GM10248 (cell line): ENCODE results near the gene CATSPERD.

ENCODE experiments used
- CTCF ChIA-PET: fragments of 300-600 bp; sonication (Branson Sonifier 250); formaldehyde crosslinking; extraction: SDS; loops from one replicate; lab custom pipeline; 2021; ENCODE audit warnings: antibody characterized with exemption; lab: Yijun Ruan, JAX
- POLR2A ChIA-PET: fragments of 350-650 bp; sonication (Branson Sonifier 250); formaldehyde crosslinking; extraction: SDS; loops from one replicate; lab custom pipeline; 2020; ENCODE audit warnings: antibody characterized with exemption; lab: Yijun Ruan, JAX
- DNase-seq: peaks from one replicate; pipeline ENCODE4 v3.0.0; 2012; ENCODE audit errors: extremely low spot score
- TF ChIP-seq, protein P1 (sequence below): IDR thresholded peaks from 2 replicates; pipeline ENCODE4 v1.5.1; 2012; ENCODE audit warnings: mild to moderate bottlenecking, low read depth; ENCODE audit errors: extremely low read depth, missing control alignments, control extremely low read depth

CATSPERD gene

DNA sequence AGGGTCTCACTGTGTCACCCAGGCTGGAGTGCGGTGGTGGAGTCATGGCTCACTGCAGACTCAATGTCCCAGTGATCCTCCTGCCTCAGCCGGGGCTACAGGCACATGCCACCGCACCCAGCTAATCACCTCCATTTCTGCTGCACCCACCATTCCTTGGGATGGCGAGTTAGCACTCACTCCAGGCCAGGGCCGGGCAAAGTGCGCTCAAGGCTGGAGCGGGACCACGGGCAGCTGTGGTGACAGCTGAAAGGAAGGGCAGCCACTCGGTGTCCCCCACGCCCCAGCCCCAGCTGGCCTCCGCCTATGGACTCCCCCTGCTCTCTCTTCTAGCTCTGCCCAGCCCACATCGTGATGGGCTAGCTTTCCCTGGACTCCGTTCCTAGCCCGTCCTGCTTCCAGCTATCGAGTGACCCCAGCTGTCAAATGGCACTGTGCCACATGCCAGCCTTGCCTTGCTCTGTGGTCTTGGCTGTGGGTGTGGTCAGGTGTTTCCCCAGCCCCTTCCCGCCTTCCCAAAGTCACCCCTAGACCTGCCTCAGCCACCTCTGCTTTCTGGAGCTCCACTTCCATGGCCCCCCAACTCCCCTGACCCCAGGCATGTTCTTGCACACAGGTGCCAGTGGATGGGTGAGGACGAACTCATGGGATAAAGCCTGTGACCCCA, 44.2 kb upstream of the CATSPERD start:
- TF ChIP-seq, protein P1, sequence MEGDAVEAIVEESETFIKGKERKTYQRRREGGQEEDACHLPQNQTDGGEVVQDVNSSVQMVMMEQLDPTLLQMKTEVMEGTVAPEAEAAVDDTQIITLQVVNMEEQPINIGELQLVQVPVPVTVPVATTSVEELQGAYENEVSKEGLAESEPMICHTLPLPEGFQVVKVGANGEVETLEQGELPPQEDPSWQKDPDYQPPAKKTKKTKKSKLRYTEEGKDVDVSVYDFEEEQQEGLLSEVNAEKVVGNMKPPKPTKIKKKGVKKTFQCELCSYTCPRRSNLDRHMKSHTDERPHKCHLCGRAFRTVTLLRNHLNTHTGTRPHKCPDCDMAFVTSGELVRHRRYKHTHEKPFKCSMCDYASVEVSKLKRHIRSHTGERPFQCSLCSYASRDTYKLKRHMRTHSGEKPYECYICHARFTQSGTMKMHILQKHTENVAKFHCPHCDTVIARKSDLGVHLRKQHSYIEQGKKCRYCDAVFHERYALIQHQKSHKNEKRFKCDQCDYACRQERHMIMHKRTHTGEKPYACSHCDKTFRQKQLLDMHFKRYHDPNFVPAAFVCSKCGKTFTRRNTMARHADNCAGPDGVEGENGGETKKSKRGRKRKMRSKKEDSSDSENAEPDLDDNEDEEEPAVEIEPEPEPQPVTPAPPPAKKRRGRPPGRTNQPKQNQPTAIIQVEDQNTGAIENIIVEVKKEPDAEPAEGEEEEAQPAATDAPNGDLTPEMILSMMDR: no peak
- ChIA-PET CTCF (interaction anchor here (5.5 kb wide), 1 partner anchor 12 kb away, joined by 32 read pairs; the partner anchor contains the start of gene RPL36), POLR2A (interaction anchor here (0.8 to 1.1 kb wide), 3 partner anchors 10 to 53 kb away, joined by 3 to 4 read pairs (median 3); partner anchors contain the start of genes RPL36, SAFB and SAFB2)
- DNase-seq: no peak

DNA sequence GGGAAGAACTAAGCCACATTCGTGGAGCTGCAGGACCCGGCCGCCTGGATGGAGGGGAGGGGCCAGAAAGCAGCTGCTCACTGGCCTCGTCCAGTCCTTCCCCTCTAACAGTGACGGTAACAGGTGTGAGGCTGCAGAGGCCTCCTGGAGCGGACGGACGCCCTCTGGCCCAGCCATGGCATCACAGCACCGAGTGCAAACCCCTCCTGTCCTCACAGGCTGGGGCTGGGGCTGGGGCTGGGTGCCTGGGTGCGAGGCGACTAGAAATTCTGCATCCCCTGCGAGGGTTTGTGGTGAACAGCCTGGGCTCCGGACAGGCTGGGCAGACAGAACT, 43.7 kb upstream of the CATSPERD start:
- POLR2A ChIA-PET: interaction anchor here (1.0 to 1.1 kb wide), 2 partner anchors 10 to 13 kb away, joined by 3 to 4 read pairs; partner anchors contain the start of gene RPL36
- TF ChIP-seq, protein P1: no peak
- CTCF ChIA-PET: interaction anchor here (0.7 to 5.5 kb wide), 2 partner anchors 11 to 12 kb away, joined by 3 to 32 read pairs; partner anchors contain the start of gene RPL36
- DNase-seq: no peak

DNA sequence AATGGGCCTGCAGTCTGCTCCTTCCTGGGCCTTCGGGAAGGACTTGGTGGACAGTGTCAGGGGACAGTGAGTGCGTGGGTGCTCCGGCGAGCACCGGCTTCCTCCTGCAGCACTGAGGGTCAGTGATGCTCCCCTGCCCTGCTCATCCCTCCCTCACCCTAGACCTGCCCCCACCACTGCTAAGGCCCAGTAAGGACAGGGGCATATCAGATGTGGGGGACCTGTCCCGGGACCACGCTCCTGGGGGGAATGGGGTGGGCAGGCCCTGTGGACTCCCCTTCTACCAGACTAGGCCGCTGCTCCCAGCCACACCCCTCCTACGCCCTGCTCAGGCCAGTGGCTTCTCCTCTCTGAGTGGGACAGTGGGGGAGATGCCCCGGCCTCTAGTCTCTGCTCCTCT, 43.3 kb upstream of the CATSPERD start:
- TF ChIP-seq, protein P1: no peak
- POLR2A ChIA-PET: interaction anchor here (0.6 to 1.1 kb wide), 3 partner anchors 9 to 711 kb away, joined by 3 to 5 read pairs (median 4); partner anchors contain the start of gene RPL36
- no peak for DNase-seq
- CTCF ChIA-PET: interaction anchor here (0.7 to 5.5 kb wide), 2 partner anchors 11 kb away, joined by 3 to 32 read pairs; partner anchors contain the start of gene RPL36

DNA sequence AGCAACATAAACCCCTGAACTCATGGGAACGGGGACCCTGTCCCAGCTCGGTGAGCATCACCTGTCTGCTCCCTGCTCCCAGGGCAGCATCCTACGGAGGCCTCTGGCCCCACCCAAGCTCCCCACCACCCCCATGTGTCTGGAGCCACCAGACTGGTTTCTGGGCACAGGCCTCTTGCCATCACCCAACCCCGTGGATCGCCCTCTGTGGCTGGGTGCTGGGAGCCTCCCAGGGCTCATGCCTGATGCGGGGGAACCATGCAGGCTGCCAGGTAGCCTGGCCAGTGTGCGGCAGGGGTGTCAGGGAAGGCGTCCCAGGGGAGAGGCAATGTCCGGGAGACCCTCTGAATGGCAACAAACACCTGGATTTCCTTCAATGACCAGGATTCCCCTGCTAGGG, 42.9 kb upstream of the CATSPERD start:
- TF ChIP-seq, protein P1: no peak
- CTCF ChIA-PET: interaction anchor here (0.7 to 5.5 kb wide), 2 partner anchors 11 kb away, joined by 3 to 32 read pairs; partner anchors contain the start of gene RPL36
- POLR2A ChIA-PET: interaction anchor here (0.6 kb wide), 1 partner anchor 712 kb away, joined by 5 read pairs; no protein-coding TSS in a partner anchor
- no peak for DNase-seq

DNA sequence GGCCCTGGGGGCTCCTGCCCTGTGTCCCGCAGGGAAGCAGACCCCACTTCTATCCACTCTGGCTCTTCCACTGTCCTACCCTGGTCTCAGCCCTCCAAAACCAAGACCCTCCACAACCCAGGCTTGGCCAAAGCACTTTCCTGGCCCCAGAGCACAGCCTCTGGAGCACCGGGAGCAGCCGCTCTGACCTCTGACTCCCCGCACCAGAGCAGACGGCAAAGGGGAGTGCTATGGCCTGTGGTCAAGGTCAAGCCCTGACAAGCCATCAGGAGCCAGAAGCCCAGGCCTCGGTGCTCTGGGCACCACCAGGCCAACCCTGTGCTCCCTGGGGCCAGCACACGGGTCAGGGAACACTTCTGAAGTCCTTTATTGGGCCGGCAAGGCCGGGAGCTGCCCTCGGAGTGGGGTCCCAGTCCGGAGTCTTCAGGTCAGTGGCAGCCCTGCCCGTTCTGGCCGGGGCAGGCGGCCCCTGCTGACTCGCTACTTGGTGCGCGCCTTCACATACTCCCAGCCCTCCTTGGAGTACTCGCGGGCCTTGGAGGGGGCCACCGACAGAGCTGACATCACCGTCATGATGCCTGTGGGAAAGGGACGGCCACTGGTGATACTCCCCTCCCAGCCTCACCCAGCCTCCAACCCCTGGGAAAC, 42.2 kb upstream of the CATSPERD start:
- ChIA-PET CTCF (interaction anchor here (5.5 kb wide), 1 partner anchor 10 kb away, joined by 32 read pairs; the partner anchor contains the start of gene RPL36), POLR2A (interaction anchor here (0.5 kb wide), 2 partner anchors 22 to 961 kb away, joined by 3 to 5 read pairs; no protein-coding TSS in a partner anchor)
- TF ChIP-seq, protein P1: no peak
- DNase-seq: no peak

DNA sequence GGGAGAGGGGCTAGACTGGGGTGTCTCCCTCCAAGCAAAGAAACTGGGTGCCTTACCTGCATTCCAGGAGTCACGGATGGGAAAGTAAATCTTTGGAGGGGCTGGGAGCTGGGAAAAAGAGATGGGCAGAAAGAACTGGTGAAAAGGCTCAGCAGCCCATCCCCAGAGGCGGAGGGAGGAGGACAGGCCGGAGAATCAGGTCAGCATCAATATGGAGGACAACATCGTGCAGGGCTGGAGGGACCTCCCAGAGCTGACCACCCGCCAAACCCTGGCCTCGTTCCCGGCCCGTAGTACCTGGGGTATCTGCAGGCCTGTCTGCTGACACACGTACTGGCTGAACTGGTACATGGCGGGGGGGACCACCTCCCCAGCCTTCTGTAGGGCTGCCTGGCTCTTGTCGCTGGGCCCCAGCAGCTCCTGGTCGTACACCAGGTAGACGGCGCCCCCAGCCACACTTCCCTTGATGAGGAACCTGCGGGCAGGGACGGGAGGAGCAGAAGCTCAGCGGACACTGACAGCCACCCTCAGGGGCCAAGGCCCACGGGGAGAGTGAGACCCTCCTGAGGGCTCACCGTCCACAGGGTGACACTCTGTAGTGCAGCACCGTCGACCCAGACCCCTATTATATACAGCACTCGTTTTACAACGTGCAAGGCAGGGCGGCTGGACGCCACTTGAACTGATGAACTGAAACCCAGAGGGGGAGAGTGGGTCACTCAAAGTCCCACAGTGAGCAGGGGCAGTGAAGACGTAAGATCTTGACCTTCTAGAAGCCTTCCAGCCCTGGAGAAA, 41.0 kb upstream of the CATSPERD start:
- CTCF ChIA-PET: interaction anchor here (5.5 kb wide), 1 partner anchor 9 kb away, joined by 32 read pairs; the partner anchor contains the start of gene RPL36
- POLR2A ChIA-PET: interaction anchor here (0.6 to 0.8 kb wide), 2 partner anchors 12 to 41 kb away, joined by 3 read pairs; partner anchors contain the start of gene CATSPERD
- DNase-seq: peak; percentile 20
- TF ChIP-seq, protein P1: no peak
